GM19025 (cell line): ENCODE data around the gene SESN3.
"Not testable (repeated sequence)": the region's sequence is repeated elsewhere in the genome, so short reads cannot be mapped to it uniquely, and the experiment has no call there.

Experiments
- ATAC-seq: cut with Tn5 transposase; IDR thresholded peaks from one replicate; pipeline ENCODE4 v1.9.1; 2021; ENCODE audit warnings: mild to moderate bottlenecking, low read depth, moderate library complexity; ENCODE audit not compliant: unreplicated experiment

SESN3 gene

GRCh38 chr11:95227060-95227459 lies 3.9 kb downstream of the SESN3 start:
- ATAC-seq: not testable (repeated sequence)

- ATAC-seq: no peak
Measured at GRCh38 chr11:95222817-95223216, 8.2 kb downstream of the SESN3 start.

GRCh38 chr11:95219599-95219998 lies 11.4 kb downstream of the SESN3 start:
- no peak for ATAC-seq

- no peak for ATAC-seq
Measured at GRCh38 chr11:95218149-95218548, 12.9 kb downstream of the SESN3 start.

DNA sequence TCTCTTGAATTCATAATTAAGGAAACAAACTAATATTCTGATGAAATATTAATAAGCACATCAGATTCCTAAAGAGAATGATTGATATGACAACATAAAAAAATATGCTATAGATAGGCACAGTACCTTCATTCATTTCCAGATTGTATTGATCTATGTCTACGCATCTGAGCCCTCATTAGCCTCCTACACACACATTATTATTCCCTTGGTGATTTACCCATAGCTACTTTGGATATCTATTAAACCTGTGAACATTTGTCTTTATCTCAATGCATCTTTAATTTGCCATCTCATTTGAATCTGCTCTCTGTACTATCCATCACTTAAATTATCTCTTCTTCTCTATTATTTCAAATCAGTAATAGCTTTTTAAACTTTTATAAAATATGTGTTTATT lies 18.4 kb downstream of the SESN3 start:
- ATAC-seq: no peak

DNA sequence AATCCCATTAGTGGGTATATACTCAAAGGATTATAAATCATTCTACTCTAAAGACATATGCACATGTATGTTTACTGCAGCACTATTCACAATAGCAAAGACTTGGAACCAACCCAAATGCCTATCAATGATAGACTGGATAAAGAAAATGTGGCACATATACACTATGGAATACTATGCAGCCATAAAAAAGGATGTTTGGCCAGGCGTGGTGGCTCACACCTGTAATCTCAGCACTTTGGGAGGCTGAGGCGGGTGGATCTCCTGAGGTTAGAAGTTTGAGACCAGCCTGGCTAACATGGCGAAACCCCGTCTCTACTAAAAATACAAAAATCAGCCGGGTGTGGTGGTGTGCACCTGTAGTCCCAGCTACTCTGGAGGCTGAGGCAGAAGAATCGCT lies 21.5 kb downstream of the SESN3 start:
- ATAC-seq: not testable (repeated sequence)

GRCh38 chr11:95200781-95201457 lies 30.1 kb downstream of the SESN3 start:
- ATAC-seq: no peak

GRCh38 chr11:95195831-95196230 lies 35.2 kb downstream of the SESN3 start:
- ATAC-seq: no peak

DNA sequence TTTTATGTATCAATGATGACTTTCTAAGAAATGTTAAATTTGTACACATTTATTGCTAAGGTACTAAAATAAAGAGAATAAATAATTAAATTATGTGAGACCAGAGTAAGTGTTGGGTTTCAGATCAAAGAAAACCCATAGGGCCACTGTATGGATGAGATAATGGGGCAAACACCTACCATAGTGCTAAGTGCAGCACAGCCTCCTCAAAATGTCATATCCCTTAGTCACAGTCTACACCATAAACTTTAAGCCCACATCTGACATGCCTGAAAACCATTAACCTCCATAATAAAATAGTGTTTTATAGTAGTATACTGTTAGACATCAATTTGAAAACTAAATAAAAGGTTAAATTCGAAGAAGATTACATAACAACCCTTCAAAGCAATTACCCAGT lies 37.5 kb downstream of the SESN3 start:
- ATAC-seq: no peak

GRCh38 chr11:95192717-95193116 lies 38.3 kb downstream of the SESN3 start:
- no peak for ATAC-seq

DNA sequence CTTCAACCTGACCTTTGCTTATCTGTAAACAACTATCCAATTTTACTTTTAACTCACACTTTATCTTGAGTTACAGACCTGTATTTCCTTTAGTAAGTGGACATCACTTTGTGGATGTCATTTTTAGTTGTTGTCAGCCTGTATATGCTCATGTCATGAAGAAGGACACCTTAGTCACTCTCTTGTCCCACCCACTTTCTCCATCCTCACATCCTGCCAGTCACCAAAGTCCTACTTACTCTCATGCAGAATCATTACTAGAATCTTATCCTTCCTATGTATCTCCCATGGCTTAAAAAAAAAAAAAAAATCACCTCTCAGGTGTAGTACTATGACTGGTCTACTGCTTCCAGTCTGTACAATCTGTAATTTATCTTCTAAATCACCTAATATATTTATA lies 43.3 kb downstream of the SESN3 start:
- ATAC-seq: no peak

- ATAC-seq: no peak
Measured at GRCh38 chr11:95182397-95182796, 48.6 kb downstream of the SESN3 start.

DNA sequence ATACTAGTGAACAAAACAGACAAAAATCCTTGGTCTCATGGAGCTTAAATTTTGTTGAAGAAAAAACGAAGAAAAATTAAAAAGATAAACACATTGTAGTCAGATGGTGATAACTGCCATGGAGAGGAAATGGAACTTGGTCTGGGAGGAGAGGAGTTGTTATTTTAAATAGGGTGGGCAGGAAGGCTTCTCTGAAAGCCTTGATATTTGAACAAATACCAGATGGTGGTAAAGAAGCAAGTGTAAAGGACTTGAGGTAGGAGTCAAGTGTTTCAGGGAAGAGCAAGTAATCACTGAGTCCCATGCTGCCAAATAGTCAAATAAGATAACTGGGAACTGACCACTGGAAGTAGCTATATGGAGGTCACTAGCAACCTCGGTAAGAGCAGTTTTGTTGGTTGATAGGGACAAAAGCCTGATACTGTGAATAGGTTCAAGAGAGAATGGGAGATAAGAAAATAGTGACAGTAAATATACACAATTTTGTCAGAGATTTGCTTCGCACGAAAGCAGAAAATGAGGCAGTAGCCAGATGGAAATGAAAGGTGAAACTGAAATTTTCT lies 55.1 kb downstream of the SESN3 start:
- ATAC-seq: no peak

DNA sequence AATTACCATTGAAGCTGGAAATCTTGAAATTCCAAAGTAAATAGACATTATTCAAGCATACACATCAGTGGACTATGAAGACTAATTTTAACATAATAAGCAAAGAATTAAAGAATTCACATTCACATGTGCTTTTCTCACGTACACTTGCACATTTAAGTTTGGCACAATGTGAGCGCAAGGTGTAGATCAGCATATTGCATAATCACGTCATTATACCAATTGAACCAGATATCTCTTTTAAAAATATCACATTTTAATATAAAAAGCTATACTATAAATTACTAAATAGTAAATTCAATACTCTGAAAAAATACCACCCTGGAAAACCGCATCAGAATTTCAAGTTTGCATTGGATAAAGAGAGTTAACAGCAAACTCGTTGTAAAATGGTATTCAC lies 60.7 kb downstream of the SESN3 start:
- no peak for ATAC-seq

DNA sequence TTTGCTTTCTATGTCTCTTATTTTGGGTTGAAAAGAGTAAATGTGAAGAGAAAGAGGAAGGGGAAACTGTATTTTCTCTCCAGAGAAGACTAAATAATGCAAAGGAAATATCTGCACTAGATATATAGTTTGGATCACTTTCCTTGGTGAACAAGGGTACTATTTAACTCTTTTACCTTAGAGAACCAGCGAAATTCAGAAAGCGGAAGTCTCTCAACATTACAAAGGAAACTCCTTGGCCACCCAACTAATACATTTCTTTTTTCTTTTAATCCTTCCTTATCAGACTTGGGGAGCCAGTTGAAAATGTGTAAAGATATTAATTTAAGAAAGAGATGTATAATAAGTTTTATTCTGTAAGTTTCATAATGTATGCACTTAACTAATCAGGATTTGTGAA lies 64.2 kb downstream of the SESN3 start:
- no peak for ATAC-seq

GRCh38 chr11:95165638-95166037 lies 65.4 kb downstream of the SESN3 start:
- ATAC-seq: no peak

- no peak for ATAC-seq
Measured at GRCh38 chr11:95163106-95163505, 67.9 kb downstream of the SESN3 start.

- no peak for ATAC-seq
Measured at GRCh38 chr11:95161248-95161647, 69.8 kb downstream of the SESN3 start.

- ATAC-seq: no peak
Measured at GRCh38 chr11:95157824-95158223, 73.2 kb downstream of the SESN3 start.

- ATAC-seq: no peak
Measured at GRCh38 chr11:95156916-95157541, 74.0 kb downstream of the SESN3 start.

GRCh38 chr11:95156133-95156721 lies 74.8 kb downstream of the SESN3 start:
- no peak for ATAC-seq

GRCh38 chr11:95155385-95155784 lies 75.6 kb downstream of the SESN3 start:
- no peak for ATAC-seq
